ENCODE results near the gene SAP25.
"Not testable (repeated sequence)": the region's sequence is repeated elsewhere in the genome, so short reads cannot be mapped to it uniquely, and the experiment has no call there.

GRCh38 chr7:100523192-100523591, 50.5 kb downstream of the SAP25 start:
- TF ChIP-seq CTCF, POLR2A (IDR thresholded peaks at IDR 0.05): not testable (repeated sequence)

Measured in adrenal gland (tissue), 5 donors.